Regular cardiac myocyte (primary cell): ENCODE results near the gene CKAP4. TPM values are rescaled to one million over a fixed set of nuclear protein-coding genes. Genes with fewer than 3 reads are reported as not detected.

ENCODE experiments used
- total RNA-seq: library from RNA; depleted of rRNA; stranded (reverse); fragments of >200 nt; gene quantifications from 2 replicates; pipeline ENCODE4 v1.2.3, GENCODE V29; 2014

CKAP4 gene
- total RNA-seq: 206 and 223 TPM in 2 replicates

GRCh38 chr12:106247674-106248311 lies at the start of gene CKAP4:
Gene CKAP4 (minus strand): TSS chr12:106248020. CDS start chr12:106247851, 169 bp downstream.

Other genes starting within 250 kb of the CKAP4 start
- 13.2 and 28.5 TPM in 2 replicates for gene NUAK1, start 109.1 kb downstream of the CKAP4 start, total RNA-seq
- 16.5 and 45.4 TPM in 2 replicates for gene TCP11L2, start 54.7 kb upstream of the CKAP4 start, total RNA-seq
- gene POLR3B, start 109.7 kb upstream of the CKAP4 start, total RNA-seq: 14.1 and 20.7 TPM in 2 replicates